LHCN-M2 (cell line): Measurements from ENCODE around the gene DIPK1C. TPM values are rescaled to one million over a fixed set of nuclear protein-coding genes. Genes with fewer than 3 reads are reported as not detected.
A peak's percentile ranks its signal among the peaks of the same experiment; 100 is the strongest.

Experiments used
- DNase-seq: peaks from one replicate; pipeline ENCODE4 v3.0.0-alpha.2; 2012; ENCODE audit warnings: low read depth
- total RNA-seq: library from RNA; depleted of rRNA; stranded (reverse); fragments of >200 nt; gene quantifications from 2 replicates; pipeline ENCODE4 v1.2.3, GENCODE V29; 2014

Gene DIPK1C
- total RNA-seq, 1 experiment from 2014 or later: not detected

- DNase-seq: no peak
These were observed 36.6 kb downstream of the DIPK1C start for GRCh38 chr18:74420481-74420880.

GRCh38 chr18:74419761-74420160 lies 37.3 kb downstream of the DIPK1C start:
- DNase-seq: no peak

- no peak for DNase-seq
These were observed 39.1 kb downstream of the DIPK1C start for GRCh38 chr18:74418023-74418422.

- DNase-seq: no peak
These were observed 41.0 kb downstream of the DIPK1C start for GRCh38 chr18:74416124-74416523.

GRCh38 chr18:74414953-74415515 lies 42.1 kb downstream of the DIPK1C start:
- no peak for DNase-seq

GRCh38 chr18:74413836-74414235 lies 43.3 kb downstream of the DIPK1C start:
- no peak for DNase-seq

GRCh38 chr18:74412116-74412880 lies 44.8 kb downstream of the DIPK1C start:
- DNase-seq: no peak

GRCh38 chr18:74411475-74411874 lies 45.6 kb downstream of the DIPK1C start:
- no peak for DNase-seq

- DNase-seq: no peak
These were observed 46.6 kb downstream of the DIPK1C start for GRCh38 chr18:74410441-74410992.

GRCh38 chr18:74407888-74408287 lies 49.2 kb downstream of the DIPK1C start:
- no peak for DNase-seq

GRCh38 chr18:74402806-74403433 lies 54.2 kb downstream of the DIPK1C start:
- no peak for DNase-seq

GRCh38 chr18:74400813-74401212 lies 56.3 kb downstream of the DIPK1C start:
- no peak for DNase-seq

GRCh38 chr18:74399091-74399887 lies 57.8 kb downstream of the DIPK1C start:
- no peak for DNase-seq

GRCh38 chr18:74397572-74397971 lies 59.5 kb downstream of the DIPK1C start:
- no peak for DNase-seq

- peak; percentile 20 for DNase-seq
These were observed 60.6 kb downstream of the DIPK1C start for GRCh38 chr18:74396171-74397169.

GRCh38 chr18:74395648-74396154 lies 61.4 kb downstream of the DIPK1C start:
- DNase-seq: peak; percentile 2

- DNase-seq: no peak
These were observed 62.1 kb downstream of the DIPK1C start for GRCh38 chr18:74395006-74395405.

GRCh38 chr18:74392323-74392722 lies 64.8 kb downstream of the DIPK1C start:
- DNase-seq: no peak

GRCh38 chr18:74390900-74391299 lies 66.2 kb downstream of the DIPK1C start:
- no peak for DNase-seq

GRCh38 chr18:74389991-74390390 lies 67.1 kb downstream of the DIPK1C start:
- no peak for DNase-seq
